Esophagus (tissue), 2 donors: ENCODE results near the gene TUBB2A. TPM values are rescaled to one million over a fixed set of nuclear protein-coding genes. Genes with fewer than 3 reads are reported as not detected.
"Not testable (repeated sequence)": the region's sequence is repeated elsewhere in the genome, so short reads cannot be mapped to it uniquely, and the experiment has no call there.

ENCODE experiments used
- H3K27ac ChIP-seq, 2 donors: one replicate each; pipeline ENCODE4 v1.5.1; 2013; ENCODE audit warnings: low read depth in 2 of 2, mild to moderate bottlenecking in 2 of 2, inconsistent platforms in 1 of 2, low read length in 1 of 2, moderate library complexity in 1 of 2
- H3K27me3 ChIP-seq, 2 donors: one replicate each; pipeline ENCODE4 v1.6.1; 2013; ENCODE audit warnings: low read length in 2 of 2, control low read depth in 1 of 2, mild to moderate bottlenecking in 1 of 2; ENCODE audit not compliant: insufficient read depth in 2 of 2, control insufficient read depth in 1 of 2
- H3K36me3 ChIP-seq, 2 donors: one replicate each; pipeline ENCODE4 v1.6.1; 2013; ENCODE audit warnings: low read length in 1 of 2; ENCODE audit not compliant: control insufficient read depth in 2 of 2, insufficient read depth in 2 of 2
- H3K4me1 ChIP-seq, 2 donors: one replicate each; pipeline ENCODE4 v1.6.1; 2013; ENCODE audit warnings: low read length in 1 of 2; ENCODE audit not compliant: control insufficient read depth in 2 of 2, insufficient read depth in 2 of 2
- H3K4me3 ChIP-seq, 2 donors: one replicate each; pipeline ENCODE4 v1.5.1; 2013; ENCODE audit warnings: low read length in 2 of 2, mild to moderate bottlenecking in 2 of 2, low read depth in 1 of 2, moderate library complexity in 1 of 2
- H3K9me3 ChIP-seq, 2 donors: one replicate each; pipeline ENCODE4 v1.6.1; 2013; ENCODE audit warnings: mild to moderate bottlenecking in 2 of 2, low read depth in 1 of 2, low read length in 1 of 2, moderate library complexity in 1 of 2; ENCODE audit not compliant: control insufficient read depth in 2 of 2, insufficient read depth in 1 of 2
- WGBS, 2 donors: extraction: QIAGEN DNeasy Blood & Tissue Kit; methylation state at CpG; one replicate each; pipeline ENCODE4 v1.1.7; 2013; 5-methylcytosine and 5-hydroxymethylcytosine counted together
- polyA plus RNA-seq, 2 donors: library from polyadenylated mRNA; stranded (reverse); fragments of 200-250 nt; gene quantifications; one replicate each; pipeline ENCODE4 v1.2.3, GENCODE V29; 2013
- donor health status: healthy with polysubstance abuse.
- donor health status: Bipolar disorder and iron deficiency.

Gene TUBB2A
- polyA plus RNA-seq, 2 donors: 23.3 to 115 TPM

DNA sequence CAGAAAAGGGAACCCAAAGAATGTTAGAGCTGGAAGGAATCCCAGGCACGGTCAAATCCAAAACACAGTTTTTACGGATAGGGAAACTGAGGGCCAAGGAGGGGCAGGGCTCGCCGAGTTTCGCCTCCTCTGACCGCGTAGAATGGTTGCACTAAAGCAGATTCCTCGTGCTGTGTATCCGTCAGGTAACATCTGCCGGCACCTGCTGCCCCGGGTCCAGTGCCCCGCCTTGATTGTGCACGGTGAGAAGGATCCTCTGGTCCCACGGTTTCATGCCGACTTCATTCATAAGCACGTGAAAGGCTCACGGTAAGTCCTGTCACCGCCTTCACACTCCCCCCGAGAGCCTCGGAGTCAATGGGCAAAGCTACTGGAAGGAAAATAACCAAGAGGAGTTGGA, 17.1 kb downstream of the TUBB2A start:
- WGBS, 2 donors: 90 to 95% methylated on average over 20 of the region's 20 CpGs
- Histone ChIP-seq H3K4me1 (no peaks in the 10 kb centered on the region), H3K27ac (no peak overlapping the region), H3K4me3 (no peak overlapping the region), H3K27me3 (no peaks in the 10 kb centered on the region), H3K9me3 (no peaks in the 10 kb centered on the region), H3K36me3 (peaks cover 2 to 17% of the 10 kb centered on the region in 2 donors)

DNA sequence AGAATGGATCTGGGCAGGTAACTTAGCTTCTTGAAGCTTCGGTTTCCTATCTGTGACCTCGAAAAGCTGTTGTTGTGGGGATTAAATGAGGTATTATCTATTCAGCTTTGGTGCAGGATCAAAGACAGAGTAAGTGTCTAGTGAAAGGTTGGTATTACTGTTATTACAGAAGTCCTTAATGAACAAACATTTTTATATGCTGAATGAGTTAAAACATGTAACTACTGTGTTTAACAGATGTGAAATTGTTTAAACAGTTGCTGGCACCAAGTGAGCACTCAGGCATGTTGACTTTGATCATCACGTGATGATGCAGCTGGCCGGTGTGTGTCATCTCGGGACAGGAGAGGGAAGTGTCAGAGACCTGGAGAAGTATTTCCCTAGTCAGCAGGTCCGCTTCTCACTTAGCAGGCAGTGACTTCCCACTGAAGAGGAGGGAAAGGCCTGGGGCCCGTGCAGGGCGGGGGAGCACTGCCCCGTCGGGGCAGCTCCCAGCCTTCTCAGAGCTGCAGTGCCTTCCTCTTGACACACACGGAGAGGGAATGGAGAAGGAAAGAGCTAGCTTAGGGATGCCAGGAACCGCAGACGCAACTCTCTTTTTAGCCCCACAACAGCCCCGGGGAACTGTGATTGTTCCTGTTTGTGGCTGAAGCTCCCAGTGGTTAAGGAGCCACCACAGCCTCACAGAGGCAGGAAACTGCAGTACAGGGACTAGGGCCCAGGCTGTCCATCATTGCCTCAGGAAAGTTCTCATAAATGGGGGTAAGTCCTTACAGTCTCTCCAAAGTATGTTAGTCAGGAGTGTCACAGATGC, 18.0 kb downstream of the TUBB2A start:
- no peaks in the 10 kb centered on the region for H3K27me3 ChIP-seq
- H3K27ac ChIP-seq: peak overlapping the region in 1 of 2 donors; percentile 52
- H3K4me1 ChIP-seq: no peaks in the 10 kb centered on the region
- peaks cover 2 to 17% of the 10 kb centered on the region in 2 donors for H3K36me3 ChIP-seq
- no peak overlapping the region for H3K4me3 ChIP-seq
- whole genome bisulfite sequencing, 2 donors: 37 to 42% methylated on average over 13 to 14 of the region's 14 CpGs
- no peaks in the 10 kb centered on the region for H3K9me3 ChIP-seq

DNA sequence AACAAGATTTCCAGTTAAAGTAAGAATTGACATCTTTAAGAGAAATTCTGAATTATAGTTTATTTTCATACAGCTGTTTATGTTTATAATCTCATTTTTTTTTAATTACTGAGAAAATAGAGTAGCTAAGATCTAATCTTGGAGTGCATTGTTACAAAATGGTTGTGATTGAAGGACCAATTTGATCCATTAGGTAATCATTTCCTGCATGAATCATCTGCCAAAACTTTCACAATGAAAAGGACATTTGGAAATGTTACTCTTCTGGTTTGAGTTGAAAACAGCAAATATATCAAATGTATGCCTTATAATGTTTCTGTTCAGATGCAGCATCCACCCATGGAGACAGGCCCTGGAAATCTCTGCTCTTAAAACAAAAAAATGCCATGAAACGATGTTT, 19.0 kb downstream of the TUBB2A start:
- H3K27me3 ChIP-seq: no peaks in the 10 kb centered on the region
- no peak overlapping the region for H3K4me3 ChIP-seq
- H3K4me1 ChIP-seq: no peaks in the 10 kb centered on the region
- 47 to 55% methylated on average over 1 of the region's 1 CpG for WGBS, 2 donors
- H3K36me3 ChIP-seq: peaks cover 3 to 12% of the 10 kb centered on the region in 2 donors
- no peak overlapping the region for H3K27ac ChIP-seq
- no peaks in the 10 kb centered on the region for H3K9me3 ChIP-seq

DNA sequence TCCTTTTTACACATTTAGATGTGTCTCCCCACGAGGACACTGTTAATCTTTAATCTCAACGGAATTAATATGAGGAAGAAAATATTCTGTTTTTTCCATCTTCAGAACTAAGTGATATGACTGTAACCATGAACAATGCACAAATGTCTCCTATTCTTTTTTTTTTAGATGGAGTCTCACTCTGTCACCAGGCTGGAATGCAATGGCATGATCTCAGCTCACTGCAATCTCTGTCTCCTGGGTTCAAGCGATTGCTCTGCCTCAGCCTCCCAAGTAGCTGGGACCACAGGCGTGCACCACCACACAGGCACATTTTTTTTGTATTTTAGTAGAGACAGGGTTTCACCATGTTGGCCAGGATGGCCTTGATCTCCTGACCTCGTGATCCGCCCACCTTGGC, 19.5 kb downstream of the TUBB2A start:
- 84 to 93% methylated on average over 6 of the region's 6 CpGs for WGBS, 2 donors
- not testable (repeated sequence) for H3K27ac ChIP-seq, H3K9me3 ChIP-seq, H3K4me1 ChIP-seq, H3K4me3 ChIP-seq, H3K27me3 ChIP-seq
- H3K36me3 ChIP-seq: peaks cover 7 to 16% of the 10 kb centered on the region in 2 donors

DNA sequence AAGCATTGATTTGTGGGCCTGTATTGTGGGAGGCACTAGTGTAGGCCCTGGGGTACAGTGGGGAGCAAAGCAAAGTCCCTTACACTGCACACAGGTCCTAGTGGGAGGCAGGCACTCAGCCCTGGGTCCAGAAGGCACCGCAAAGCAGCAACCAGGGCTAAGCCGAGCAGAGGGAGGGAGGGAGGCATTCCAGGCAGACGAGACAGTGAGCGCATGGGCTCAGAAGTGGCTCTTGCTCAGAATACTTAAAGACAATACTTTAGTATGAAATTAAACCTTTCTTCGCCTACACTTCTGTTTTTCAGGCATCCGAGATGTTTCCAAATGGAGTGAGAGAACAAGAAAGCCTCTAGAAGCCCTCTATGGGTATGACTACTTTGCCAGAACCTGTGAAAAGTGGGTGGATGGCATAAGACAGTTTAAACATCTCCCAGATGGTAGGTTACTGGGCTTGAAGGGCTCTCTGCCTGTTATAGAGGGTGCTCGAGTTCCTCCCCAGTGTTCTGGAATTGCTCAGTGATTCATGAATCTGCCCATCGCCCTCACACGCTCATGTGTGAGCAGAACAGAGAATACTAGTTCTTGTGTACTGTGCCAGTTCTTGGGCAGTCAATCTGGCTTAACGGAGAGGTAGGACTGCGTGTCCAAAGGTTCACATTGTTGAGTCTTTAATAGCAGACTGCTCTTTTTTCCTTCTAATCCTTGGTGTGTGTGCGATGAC, 20.1 kb downstream of the TUBB2A start:
- H3K36me3 ChIP-seq: peaks cover 7 to 20% of the 10 kb centered on the region in 2 donors
- no peaks in the 10 kb centered on the region for H3K4me1 ChIP-seq
- no peak overlapping the region for H3K4me3 ChIP-seq
- no peaks in the 10 kb centered on the region for H3K9me3 ChIP-seq
- 85 to 91% methylated on average over 12 of the region's 12 CpGs for whole genome bisulfite sequencing, 2 donors
- H3K27me3 ChIP-seq: no peaks in the 10 kb centered on the region
- no peak overlapping the region for H3K27ac ChIP-seq

DNA sequence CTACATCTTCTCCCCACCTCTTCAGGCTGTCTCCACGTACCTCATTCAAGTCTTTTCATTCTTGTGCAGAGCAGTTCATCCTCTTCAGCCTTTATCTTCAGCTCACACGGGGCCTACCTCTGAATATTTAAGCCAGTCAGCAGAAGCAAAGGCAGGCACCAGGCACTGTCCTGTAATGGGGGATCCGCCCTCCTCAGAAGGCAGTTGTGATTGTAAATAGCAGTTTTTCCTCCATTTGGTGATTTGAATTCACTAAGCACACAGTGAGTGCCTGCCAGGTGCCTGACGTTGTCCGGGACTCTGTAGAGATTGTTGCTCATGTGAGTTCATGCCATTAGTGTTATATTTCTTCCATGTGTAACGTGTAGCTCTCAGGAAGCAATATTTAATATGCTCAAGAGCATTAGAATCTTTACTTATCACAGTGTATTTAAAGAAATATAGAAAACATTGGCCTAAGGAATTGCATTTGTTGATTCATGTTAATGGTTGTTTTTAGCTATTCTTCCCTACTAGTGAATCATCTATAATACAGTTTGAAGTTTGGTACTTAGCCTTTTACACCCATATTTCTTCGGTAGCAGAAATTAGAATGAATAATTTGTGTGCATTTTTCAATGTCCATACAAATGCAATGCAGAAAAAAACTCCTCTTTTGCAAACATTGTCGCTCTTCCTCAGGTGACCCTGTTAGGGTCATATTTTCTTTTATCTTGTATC, 20.9 kb downstream of the TUBB2A start:
- WGBS, 2 donors: 79 to 90% methylated on average over 8 of the region's 8 CpGs
- no peak overlapping the region for H3K27ac ChIP-seq

DNA sequence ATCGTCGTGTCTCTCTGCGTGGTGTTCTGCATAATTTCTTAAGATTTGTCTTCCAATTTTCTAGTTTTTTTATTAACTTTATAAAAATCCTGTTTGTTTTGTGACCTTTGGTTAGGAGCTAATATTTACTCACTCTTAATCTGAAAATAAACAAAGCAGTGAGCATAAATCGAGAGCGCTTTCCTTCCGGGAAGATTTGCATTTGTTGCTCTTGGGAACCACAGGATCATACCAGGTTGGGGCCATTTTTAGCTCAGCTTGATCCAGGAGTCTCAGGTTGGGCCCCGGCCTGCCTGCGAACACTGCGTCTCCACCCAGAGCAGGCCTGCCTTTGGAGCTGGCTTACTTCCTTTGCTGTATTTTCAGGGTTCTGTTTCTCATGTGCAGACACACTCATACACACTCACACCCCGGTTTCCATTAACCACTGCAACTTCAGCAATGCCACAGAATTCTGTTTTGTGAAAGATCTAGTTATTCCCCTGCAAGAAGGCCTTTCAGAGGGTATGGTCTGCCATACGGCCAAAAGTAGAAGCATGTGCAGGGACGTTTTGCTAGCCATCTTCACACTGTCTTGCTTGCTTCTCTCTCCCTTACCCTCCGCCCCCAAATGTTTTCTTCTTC, 21.6 kb downstream of the TUBB2A start:
- no peaks in the 10 kb centered on the region for H3K4me1 ChIP-seq
- H3K27me3 ChIP-seq: no peaks in the 10 kb centered on the region
- no peak overlapping the region for H3K27ac ChIP-seq
- peaks cover 7 to 25% of the 10 kb centered on the region in 2 donors for H3K36me3 ChIP-seq
- no peak overlapping the region for H3K4me3 ChIP-seq
- H3K9me3 ChIP-seq: no peaks in the 10 kb centered on the region
- 71 to 87% methylated on average over 13 of the region's 13 CpGs for WGBS, 2 donors

More for the DNA sequence above, 20.9 kb downstream of the TUBB2A start:
- Histone ChIP-seq H3K27me3 (no peaks in the 10 kb centered on the region), H3K36me3 (peaks cover 7 to 26% of the 10 kb centered on the region in 2 donors), H3K4me1 (no peaks in the 10 kb centered on the region), H3K9me3 (no peaks in the 10 kb centered on the region), H3K4me3 (no peak overlapping the region)

DNA sequence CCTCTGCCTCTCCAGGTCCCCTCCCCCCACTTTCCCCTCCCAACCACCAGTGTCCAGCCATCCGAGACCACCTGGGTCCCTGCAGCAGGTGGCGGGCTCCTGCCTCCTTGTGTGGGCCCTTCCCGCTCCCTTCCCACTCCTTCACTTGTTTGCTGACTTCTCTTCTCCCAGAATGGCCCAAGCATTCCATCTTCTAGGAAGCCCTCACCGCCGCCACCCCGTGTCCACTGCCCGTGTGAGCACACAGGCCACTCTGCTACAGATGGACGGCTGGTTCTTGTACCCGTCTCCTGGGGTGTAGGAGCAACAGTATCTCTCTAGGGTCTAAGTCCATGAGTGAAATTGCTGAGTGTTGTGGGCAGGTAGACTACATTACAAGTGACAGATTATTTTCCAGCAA, 23.8 kb downstream of the TUBB2A start:
- WGBS, 2 donors: 94 to 95% methylated on average over 9 of the region's 9 CpGs
- no peaks in the 10 kb centered on the region for H3K9me3 ChIP-seq
- H3K27ac ChIP-seq: no peak overlapping the region
- H3K4me1 ChIP-seq: no peaks in the 10 kb centered on the region
- H3K4me3 ChIP-seq: no peak overlapping the region
- no peaks in the 10 kb centered on the region for H3K27me3 ChIP-seq
- peaks cover 7 to 29% of the 10 kb centered on the region in 2 donors for H3K36me3 ChIP-seq

DNA sequence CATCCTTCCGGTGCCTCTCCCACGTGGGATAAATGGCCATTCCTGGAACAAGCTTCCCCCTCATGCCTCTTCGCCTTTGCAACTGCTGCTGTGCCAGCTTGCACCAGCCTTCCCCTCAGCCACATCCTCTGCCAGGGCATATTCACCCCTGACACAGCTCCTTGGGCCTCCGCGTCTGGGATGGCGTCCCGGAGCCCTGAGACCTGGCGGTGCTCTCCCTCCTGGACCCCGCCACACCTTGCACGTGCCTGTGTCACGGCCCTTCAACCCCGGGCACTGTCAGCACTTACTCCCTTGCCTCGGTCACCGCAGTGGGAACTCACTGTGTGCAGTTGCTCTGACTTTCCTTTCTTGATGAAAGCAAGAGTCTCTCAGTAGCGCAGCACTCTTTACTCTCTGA, 25.6 kb downstream of the TUBB2A start:
- 95 to 96% methylated on average over 15 of the region's 15 CpGs for WGBS, 2 donors
- Histone ChIP-seq H3K36me3 (peaks cover 9 to 28% of the 10 kb centered on the region in 2 donors), H3K4me1 (no peaks in the 10 kb centered on the region), H3K27me3 (no peaks in the 10 kb centered on the region), H3K27ac (no peak overlapping the region), H3K9me3 (no peaks in the 10 kb centered on the region), H3K4me3 (no peak overlapping the region)
